ENCODE data around the gene DPY19L3.

DNA sequence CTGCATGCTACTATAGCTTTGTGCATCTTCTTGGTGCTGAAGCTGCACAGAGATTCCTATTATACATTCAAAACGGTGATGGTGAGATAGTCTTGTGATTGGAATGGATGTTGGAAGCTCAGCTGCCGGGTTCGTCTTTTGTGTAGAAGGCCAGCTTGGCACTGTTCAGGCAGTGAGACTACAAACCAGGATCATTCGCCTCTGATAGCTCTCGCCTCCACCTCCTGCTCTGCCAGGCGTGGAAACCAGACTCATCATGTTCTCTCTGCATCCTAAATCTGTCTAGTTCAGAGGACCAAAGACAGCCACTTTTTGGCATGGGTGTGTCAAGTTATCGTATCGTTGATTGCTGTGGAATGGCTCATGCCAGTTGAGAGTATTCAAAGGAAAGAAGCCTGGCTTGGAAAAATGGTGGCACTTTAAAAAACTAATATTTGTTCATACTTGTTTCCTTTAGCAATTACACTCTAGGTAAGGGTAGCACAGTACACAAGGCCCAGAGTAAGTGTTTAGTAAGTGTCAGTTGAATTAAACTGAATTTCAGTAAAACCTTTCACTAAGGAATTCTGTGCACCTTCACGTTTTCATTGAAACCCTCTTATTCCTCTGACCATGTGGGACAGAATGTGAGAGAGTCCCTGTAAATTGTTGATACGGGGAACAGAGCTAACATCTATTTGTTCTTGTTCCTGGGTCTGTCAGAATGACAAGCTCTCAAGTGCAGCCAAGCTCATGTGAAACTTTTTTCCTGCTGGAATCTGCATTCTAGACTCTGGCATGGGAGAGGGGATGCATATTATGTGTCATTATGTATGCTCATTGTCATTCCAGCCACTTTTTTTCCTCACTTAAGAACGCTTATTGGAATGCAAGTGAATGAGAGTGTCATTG, 69.8 kb downstream of the DPY19L3 start:
- TF ChIP-seq TAF1 (IDR thresholded peaks at IDR 0.05; ENCODE audit: low read depth) (no peak), REST (IDR thresholded peaks at IDR 0.05; ENCODE audit: borderline replicate concordance) (no peak), RAD21 (conservative IDR thresholded peaks at IDR 0.05) (no peak), EP300 (conservative IDR thresholded peaks at IDR 0.05; ENCODE audit: poor library complexity, severe bottlenecking) (no peak), EZH2 (IDR thresholded peaks at IDR 0.05; ENCODE audit: borderline replicate concordance, insufficient read depth, low read length, poor library complexity, severe bottlenecking) (no peak)
- TF ChIP-seq, protein P1, sequence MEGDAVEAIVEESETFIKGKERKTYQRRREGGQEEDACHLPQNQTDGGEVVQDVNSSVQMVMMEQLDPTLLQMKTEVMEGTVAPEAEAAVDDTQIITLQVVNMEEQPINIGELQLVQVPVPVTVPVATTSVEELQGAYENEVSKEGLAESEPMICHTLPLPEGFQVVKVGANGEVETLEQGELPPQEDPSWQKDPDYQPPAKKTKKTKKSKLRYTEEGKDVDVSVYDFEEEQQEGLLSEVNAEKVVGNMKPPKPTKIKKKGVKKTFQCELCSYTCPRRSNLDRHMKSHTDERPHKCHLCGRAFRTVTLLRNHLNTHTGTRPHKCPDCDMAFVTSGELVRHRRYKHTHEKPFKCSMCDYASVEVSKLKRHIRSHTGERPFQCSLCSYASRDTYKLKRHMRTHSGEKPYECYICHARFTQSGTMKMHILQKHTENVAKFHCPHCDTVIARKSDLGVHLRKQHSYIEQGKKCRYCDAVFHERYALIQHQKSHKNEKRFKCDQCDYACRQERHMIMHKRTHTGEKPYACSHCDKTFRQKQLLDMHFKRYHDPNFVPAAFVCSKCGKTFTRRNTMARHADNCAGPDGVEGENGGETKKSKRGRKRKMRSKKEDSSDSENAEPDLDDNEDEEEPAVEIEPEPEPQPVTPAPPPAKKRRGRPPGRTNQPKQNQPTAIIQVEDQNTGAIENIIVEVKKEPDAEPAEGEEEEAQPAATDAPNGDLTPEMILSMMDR (IDR thresholded peaks at IDR 0.05; ENCODE audit: poor library complexity, severe bottlenecking), result no peak

Data from neural cell (in vitro differentiated cells).